K562 (cell line): ENCODE data around the gene NUTF2. TPM values are rescaled to one million over a fixed set of nuclear protein-coding genes. Genes with fewer than 3 reads are reported as not detected.
A peak's percentile ranks its signal among the peaks of the same experiment; 100 is the strongest.

Source experiments
- ATF7 ChIP-seq: fragments of 450-650 bp; IDR thresholded peaks from 2 replicates; pipeline ENCODE4 v1.7.1; 2014; ENCODE audit warnings: mild to moderate bottlenecking, moderate library complexity
- BACH1 ChIP-seq: fragments of 200-800 bp; sonication (Bioruptor generic); IDR thresholded peaks from 2 replicates; pipeline ENCODE4 v1.6.1; 2016; ENCODE audit warnings: missing genetic modification characterization, missing compliant biosample characterization
- ESRRB ChIP-seq: fragments of 250-450 bp; sonication (Bioruptor Pico); IDR thresholded peaks from 2 replicates; pipeline ENCODE4 v1.5.0; 2020; ENCODE audit warnings: mild to moderate bottlenecking, moderate library complexity, borderline replicate concordance
- GABPA ChIP-seq: fragments of 200-800 bp; sonication (Bioruptor generic); conservative IDR thresholded peaks from 2 replicates; pipeline ENCODE4 v1.6.1; 2016; ENCODE audit warnings: low read depth, missing genetic modification characterization, missing compliant biosample characterization
- GTF2F1 ChIP-seq: IDR thresholded peaks from 2 replicates; pipeline ENCODE4 v1.6.1; 2011; ENCODE audit warnings: low read depth, low read length, improper control_type of control experiment
- KHSRP ChIP-seq: fragments of 450-650 bp; IDR thresholded peaks from 2 replicates; pipeline ENCODE4 v1.6.1; 2017
- KLF13 ChIP-seq: fragments of 450-650 bp; IDR thresholded peaks from 2 replicates; pipeline ENCODE4 v1.6.1; 2016; ENCODE audit warnings: missing genetic modification characterization, low read depth, mild to moderate bottlenecking, missing compliant biosample characterization, moderate library complexity, borderline replicate concordance
- MAZ ChIP-seq, 2 experiments: fragments of 450-650 bp in 1 of 2; sonication (generic) in 1 of 2; formaldehyde crosslinking; IDR thresholded peaks in 1 of 2; conservative IDR thresholded peaks in 1 of 2; 2 replicates each; pipeline versions ENCODE4 v1.4.0 to v1.5.0; 2020; ENCODE audit warnings: mild to moderate bottlenecking in 1 of 2, missing genetic modification reagents in 1 of 2
- NUFIP1 ChIP-seq: fragments of 450-650 bp; IDR thresholded peaks from 2 replicates; pipeline ENCODE4 v1.6.1; 2018; ENCODE audit not compliant: partially characterized antibody
- PHB2 ChIP-seq: fragments of 450-650 bp; IDR thresholded peaks from 2 replicates; pipeline ENCODE4 v1.6.1; 2017; ENCODE audit warnings: low read depth
- PHF20 ChIP-seq: fragments of 450-650 bp; IDR thresholded peaks from 2 replicates; pipeline ENCODE4 v1.6.1; 2018; ENCODE audit not compliant: partially characterized antibody
- PPARD ChIP-seq: fragments of 250-450 bp; sonication (Bioruptor Pico); IDR thresholded peaks from 2 replicates; pipeline ENCODE4 v1.8.0; 2022; ENCODE audit warnings: inconsistent platforms, mild to moderate bottlenecking, moderate library complexity
- PRPF4 ChIP-seq: fragments of 200-400 bp; formaldehyde crosslinking; IDR thresholded peaks from one replicate; pipeline ENCODE4 v1.6.1; 2017; ENCODE audit warnings: low read length, low read depth, mild to moderate bottlenecking; ENCODE audit not compliant: insufficient read depth, poor library complexity, severe bottlenecking
- SAFB ChIP-seq: fragments of 200-400 bp; formaldehyde crosslinking; IDR thresholded peaks from 2 replicates; pipeline ENCODE4 v1.6.1; 2017; ENCODE audit warnings: low read depth, low read length, borderline replicate concordance
- SOX6 ChIP-seq: fragments of 450-650 bp; IDR thresholded peaks from 2 replicates; pipeline ENCODE4 v1.6.1; 2014; ENCODE audit warnings: mild to moderate bottlenecking
- SRF ChIP-seq, 2 experiments: fragments of 250-450, 450-650 bp in 1 of 2; sonication (Bioruptor Pico) in 1 of 2; sonication (generic) in 1 of 2; formaldehyde crosslinking; IDR thresholded peaks; 2 replicates each; pipeline versions ENCODE4 v1.5.0 to v1.5.1; 2020 to 2022; ENCODE audit warnings: mild to moderate bottlenecking in 1 of 2, missing genetic modification reagents in 1 of 2
- TAF1 ChIP-seq: IDR thresholded peaks from 2 replicates; pipeline ENCODE4 v1.6.1; 2011; ENCODE audit warnings: mild to moderate bottlenecking, low read length, moderate library complexity; ENCODE audit not compliant: insufficient read depth, control insufficient read depth, severe bottlenecking; ENCODE audit errors: extremely low read depth
- ZNF263 ChIP-seq: sonication (generic); formaldehyde crosslinking; IDR thresholded peaks from 2 replicates; pipeline ENCODE4 v1.8.0; 2022; ENCODE audit warnings: mild to moderate bottlenecking, missing genetic modification reagents, borderline replicate concordance
- ZNF561 ChIP-seq: fragments of 450-650 bp; formaldehyde crosslinking; conservative IDR thresholded peaks from 2 replicates; pipeline ENCODE4 v1.4.0; 2020; ENCODE audit warnings: mild to moderate bottlenecking, moderate library complexity
- ZNF766 ChIP-seq: fragments of 200-800 bp; sonication (Bioruptor generic); conservative IDR thresholded peaks from 2 replicates; pipeline ENCODE4 v1.6.1; 2016; ENCODE audit warnings: missing genetic modification characterization, missing compliant biosample characterization
- polyA plus RNA-seq, 8 experiments: library from polyadenylated mRNA; depleted of rRNA in 4 of 8; stranded (reverse) in 5 of 8; unstranded in 3 of 8; fragments of >200 nt; fragmentation: Nextera tagmentation in 2 of 8; fragmentation: Illumina TruSeq in 1 of 8; extraction: Ambion mirVana in 2 of 8; extraction: Trizol in 1 of 8; gene quantifications; 2 replicates each; pipeline versions ENCODE4 v1.2.1 to v1.2.3, GENCODE V29; 2011 to 2014; ENCODE audit warnings: inconsistent platforms in 1 of 8, missing spikeins in 1 of 8
- total RNA-seq, 7 experiments: library from RNA; depleted of rRNA in 6 of 7; stranded (reverse); fragments of >200 nt in 6 of 7; fragmentation: Illumina TruSeq in 2 of 7; extraction: Trizol in 2 of 7; gene quantifications; 2 replicates each; pipeline versions ENCODE4 v1.2.1 to v1.2.3, GENCODE V29; 2011 to 2021; ENCODE audit warnings: low replicate concordance in 1 of 7
- TF ChIP-seq, protein P1 (sequence below): sonication (generic); formaldehyde crosslinking; IDR thresholded peaks from 2 replicates; pipeline ENCODE4 v1.8.1; 2023; ENCODE audit warnings: mild to moderate bottlenecking, missing genetic modification reagents, moderate library complexity
- TF ChIP-seq, protein P2 (sequence below), 3 experiments: IDR thresholded peaks in 2 of 3; conservative IDR thresholded peaks in 1 of 3; 2 replicates each; pipeline ENCODE4 v1.5.1; 2011 to 2012; ENCODE audit warnings: low read length in 3 of 3, mild to moderate bottlenecking in 3 of 3, control low read depth in 2 of 3, improper control_type of control experiment in 1 of 3, inconsistent platforms in 1 of 3, low read depth in 1 of 3, mixed read lengths in 1 of 3, moderate library complexity in 1 of 3; ENCODE audit not compliant: insufficient read depth in 2 of 3
- TF ChIP-seq, protein P3 (sequence below): fragments of 200-800 bp; sonication (Bioruptor generic); IDR thresholded peaks from 2 replicates; pipeline ENCODE4 v1.6.1; 2017; ENCODE audit warnings: missing genetic modification characterization, missing compliant biosample characterization

The NUTF2 gene
- total and polyA plus RNA-seq, 9 of the 15 experiments (the other 6 are each of a cell fraction or from before 2014, with no cell fraction given), result 106 to 248 (median 147) TPM

- no peak for TF ChIP-seq GTF2F1
- TF ChIP-seq ATF7, result peak; percentile 78; the same call in 1 of the 2 replicates
- TF ChIP-seq SRF (CRISPR knock-in tag; IDR thresholded peaks at IDR 0.05), result peak in 1 of 2 experiments; percentile 86; a peak in 2 of 4 replicates
- TF ChIP-seq PHF20, result no peak
- no peak for TF ChIP-seq NUFIP1
- TF ChIP-seq KHSRP, result no peak
- TF ChIP-seq, protein P1, sequence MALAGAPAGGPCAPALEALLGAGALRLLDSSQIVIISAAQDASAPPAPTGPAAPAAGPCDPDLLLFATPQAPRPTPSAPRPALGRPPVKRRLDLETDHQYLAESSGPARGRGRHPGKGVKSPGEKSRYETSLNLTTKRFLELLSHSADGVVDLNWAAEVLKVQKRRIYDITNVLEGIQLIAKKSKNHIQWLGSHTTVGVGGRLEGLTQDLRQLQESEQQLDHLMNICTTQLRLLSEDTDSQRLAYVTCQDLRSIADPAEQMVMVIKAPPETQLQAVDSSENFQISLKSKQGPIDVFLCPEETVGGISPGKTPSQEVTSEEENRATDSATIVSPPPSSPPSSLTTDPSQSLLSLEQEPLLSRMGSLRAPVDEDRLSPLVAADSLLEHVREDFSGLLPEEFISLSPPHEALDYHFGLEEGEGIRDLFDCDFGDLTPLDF (CRISPR knock-in tag), result peak; percentile 92
- TF ChIP-seq, protein P2, sequence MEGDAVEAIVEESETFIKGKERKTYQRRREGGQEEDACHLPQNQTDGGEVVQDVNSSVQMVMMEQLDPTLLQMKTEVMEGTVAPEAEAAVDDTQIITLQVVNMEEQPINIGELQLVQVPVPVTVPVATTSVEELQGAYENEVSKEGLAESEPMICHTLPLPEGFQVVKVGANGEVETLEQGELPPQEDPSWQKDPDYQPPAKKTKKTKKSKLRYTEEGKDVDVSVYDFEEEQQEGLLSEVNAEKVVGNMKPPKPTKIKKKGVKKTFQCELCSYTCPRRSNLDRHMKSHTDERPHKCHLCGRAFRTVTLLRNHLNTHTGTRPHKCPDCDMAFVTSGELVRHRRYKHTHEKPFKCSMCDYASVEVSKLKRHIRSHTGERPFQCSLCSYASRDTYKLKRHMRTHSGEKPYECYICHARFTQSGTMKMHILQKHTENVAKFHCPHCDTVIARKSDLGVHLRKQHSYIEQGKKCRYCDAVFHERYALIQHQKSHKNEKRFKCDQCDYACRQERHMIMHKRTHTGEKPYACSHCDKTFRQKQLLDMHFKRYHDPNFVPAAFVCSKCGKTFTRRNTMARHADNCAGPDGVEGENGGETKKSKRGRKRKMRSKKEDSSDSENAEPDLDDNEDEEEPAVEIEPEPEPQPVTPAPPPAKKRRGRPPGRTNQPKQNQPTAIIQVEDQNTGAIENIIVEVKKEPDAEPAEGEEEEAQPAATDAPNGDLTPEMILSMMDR (IDR thresholded peaks at IDR 0.05 in 2 of 3, conservative IDR thresholded peaks at IDR 0.05 in 1 of 3; ENCODE audit: insufficient read depth in 2 of 3, low read depth in 1 of 3, low read length in 3 of 3), result peak; percentile 89 to 96 (median 93)
- TF ChIP-seq MAZ (CRISPR knock-in tag; conservative IDR thresholded peaks at IDR 0.05 in 1 of 2, IDR thresholded peaks at IDR 0.05 in 1 of 2), result peak; percentile 67 to 72
- no peak; the same call in 1 of the 2 replicates for TF ChIP-seq ZNF263
- 0 out of 2 replicates have a peak, but pooled peaks have one; percentile 43 for TF ChIP-seq ZNF766 (CRISPR knock-in tag)
- TF ChIP-seq KLF13, result peak; percentile 74
- no peak for TF ChIP-seq PRPF4
- TF ChIP-seq TAF1, result peak; percentile 84
- TF ChIP-seq, protein P3, sequence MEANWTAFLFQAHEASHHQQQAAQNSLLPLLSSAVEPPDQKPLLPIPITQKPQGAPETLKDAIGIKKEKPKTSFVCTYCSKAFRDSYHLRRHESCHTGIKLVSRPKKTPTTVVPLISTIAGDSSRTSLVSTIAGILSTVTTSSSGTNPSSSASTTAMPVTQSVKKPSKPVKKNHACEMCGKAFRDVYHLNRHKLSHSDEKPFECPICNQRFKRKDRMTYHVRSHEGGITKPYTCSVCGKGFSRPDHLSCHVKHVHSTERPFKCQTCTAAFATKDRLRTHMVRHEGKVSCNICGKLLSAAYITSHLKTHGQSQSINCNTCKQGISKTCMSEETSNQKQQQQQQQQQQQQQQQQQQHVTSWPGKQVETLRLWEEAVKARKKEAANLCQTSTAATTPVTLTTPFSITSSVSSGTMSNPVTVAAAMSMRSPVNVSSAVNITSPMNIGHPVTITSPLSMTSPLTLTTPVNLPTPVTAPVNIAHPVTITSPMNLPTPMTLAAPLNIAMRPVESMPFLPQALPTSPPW, result peak; percentile 66
- TF ChIP-seq ESRRB (CRISPR knock-in tag), result no peak
- TF ChIP-seq PPARD (CRISPR knock-in tag), result no peak
- peak; percentile 97 for TF ChIP-seq GABPA
- 0 out of 2 replicates have a peak, but pooled peaks have one; percentile 4 for TF ChIP-seq BACH1 (tag)
- TF ChIP-seq ZNF561 (CRISPR knock-in tag), result no peak
- TF ChIP-seq PHB2, result no peak
- TF ChIP-seq SOX6, result 0 out of 2 replicates have a peak, but pooled peaks have one; percentile 6
- TF ChIP-seq SAFB, result no peak
Measured at GRCh38 chr16:67841816-67842508, 4.8 kb upstream of the NUTF2 start, which contains the start of gene THAP11 (continued).
